IPS-20b (cell line): ENCODE data around the gene DQX1.
"Not testable (repeated sequence)": the region's sequence is repeated elsewhere in the genome, so short reads cannot be mapped to it uniquely, and the experiment has no call there.

Source experiments
- H3K27ac ChIP-seq: one replicate; pipeline ENCODE4 v1.5.1; 2013; ENCODE audit warnings: low read length
- H3K27me3 ChIP-seq: 2 replicates; pipeline ENCODE4 v1.6.1; 2013; ENCODE audit warnings: mild to moderate bottlenecking, low read length, inconsistent platforms; ENCODE audit not compliant: insufficient read depth
- H3K36me3 ChIP-seq: 2 replicates; pipeline ENCODE4 v1.6.1; 2013; ENCODE audit warnings: low read depth, mild to moderate bottlenecking, inconsistent platforms, low read length, moderate library complexity; ENCODE audit not compliant: insufficient read depth
- H3K4me1 ChIP-seq: 2 replicates; pipeline ENCODE4 v1.6.1; 2013; ENCODE audit warnings: mild to moderate bottlenecking, control low read depth, inconsistent platforms, low read length, moderate library complexity; ENCODE audit not compliant: insufficient read depth
- H3K4me3 ChIP-seq: 2 replicates; pipeline ENCODE4 v1.5.1; 2013; ENCODE audit warnings: mild to moderate bottlenecking, low read length, inconsistent platforms
- H3K9ac ChIP-seq: 2 replicates; pipeline ENCODE4 v1.6.1; 2013; ENCODE audit warnings: low read depth, mild to moderate bottlenecking, inconsistent platforms, low read length, moderate library complexity
- H3K9me3 ChIP-seq: 2 replicates; pipeline ENCODE4 v1.6.1; 2013; ENCODE audit warnings: mild to moderate bottlenecking, low read depth, low read length, inconsistent platforms; ENCODE audit not compliant: insufficient read depth

DQX1 gene

GRCh38 chr2:74562126-74562775 lies 36.2 kb upstream of the DQX1 start:
- Histone ChIP-seq H3K27me3 (peaks cover 50% of the 10 kb centered on the region), H3K4me1 (peaks cover 10% of the 10 kb centered on the region; the same call in 1 of the 2 replicates), H3K4me3 (no peak overlapping the region), H3K9me3 (no peaks in the 10 kb centered on the region), H3K27ac (no peak overlapping the region), H3K36me3 (no peaks in the 10 kb centered on the region), H3K9ac (no peak overlapping the region)

- H3K36me3 ChIP-seq, H3K9ac ChIP-seq, H3K27ac ChIP-seq, H3K4me3 ChIP-seq, H3K9me3 ChIP-seq: not testable (repeated sequence)
- Histone ChIP-seq H3K4me1 (peaks cover 10% of the 10 kb centered on the region; the same call in 1 of the 2 replicates), H3K27me3 (peaks cover 60% of the 10 kb centered on the region)
Observed at GRCh38 chr2:74561022-74561421, 35.0 kb upstream of the DQX1 start.

GRCh38 chr2:74560591-74560990 lies 34.6 kb upstream of the DQX1 start:
- H3K27ac ChIP-seq: no peak overlapping the region
- H3K4me1 ChIP-seq: peaks cover 10% of the 10 kb centered on the region; the same call in 1 of the 2 replicates
- no peaks in the 10 kb centered on the region for H3K9me3 ChIP-seq
- no peaks in the 10 kb centered on the region for H3K36me3 ChIP-seq
- peaks cover 64% of the 10 kb centered on the region for H3K27me3 ChIP-seq
- no peak overlapping the region for H3K9ac ChIP-seq
- no peak overlapping the region for H3K4me3 ChIP-seq

- Histone ChIP-seq H3K27me3 (peaks cover 71% of the 10 kb centered on the region), H3K27ac (no peak overlapping the region), H3K36me3 (no peaks in the 10 kb centered on the region), H3K4me1 (peaks cover 10% of the 10 kb centered on the region; the same call in 1 of the 2 replicates), H3K9me3 (no peaks in the 10 kb centered on the region), H3K9ac (no peak overlapping the region), H3K4me3 (no peak overlapping the region)
Observed at GRCh38 chr2:74559912-74560311, 33.9 kb upstream of the DQX1 start.

GRCh38 chr2:74558284-74559230 lies 32.5 kb upstream of the DQX1 start:
- no peaks in the 10 kb centered on the region for H3K36me3 ChIP-seq
- peaks cover 10% of the 10 kb centered on the region; the same call in 1 of the 2 replicates for H3K4me1 ChIP-seq
- no peak overlapping the region for H3K4me3 ChIP-seq
- H3K9ac ChIP-seq: no peak overlapping the region
- no peaks in the 10 kb centered on the region for H3K9me3 ChIP-seq
- no peak overlapping the region for H3K27ac ChIP-seq
- peaks cover 66% of the 10 kb centered on the region for H3K27me3 ChIP-seq

GRCh38 chr2:74556831-74557370 lies 30.9 kb upstream of the DQX1 start:
- peaks cover 73% of the 10 kb centered on the region for H3K27me3 ChIP-seq

GRCh38 chr2:74556159-74556558 lies 30.1 kb upstream of the DQX1 start:
- Histone ChIP-seq H3K4me3 (no peak overlapping the region), H3K27me3 (peaks cover 73% of the 10 kb centered on the region), H3K4me1 (peaks cover 16% of the 10 kb centered on the region), H3K27ac (no peak overlapping the region), H3K9ac (no peak overlapping the region), H3K36me3 (no peaks in the 10 kb centered on the region), H3K9me3 (no peaks in the 10 kb centered on the region)

More at GRCh38 chr2:74556831-74557370, 30.9 kb upstream of the DQX1 start:
- Histone ChIP-seq H3K27ac (no peak overlapping the region), H3K36me3 (no peaks in the 10 kb centered on the region), H3K4me3 (no peak overlapping the region), H3K9me3 (no peaks in the 10 kb centered on the region), H3K4me1 (peaks cover 16% of the 10 kb centered on the region), H3K9ac (no peak overlapping the region)

GRCh38 chr2:74555610-74556103 lies 29.6 kb upstream of the DQX1 start:
- Histone ChIP-seq H3K9me3 (no peaks in the 10 kb centered on the region), H3K9ac (peak overlapping the region; percentile 66; the same call in 1 of the 2 replicates), H3K27ac (no peak overlapping the region), H3K36me3 (no peaks in the 10 kb centered on the region), H3K4me1 (peaks cover 16% of the 10 kb centered on the region), H3K4me3 (peak overlapping the region; percentile 82), H3K27me3 (peaks cover 75% of the 10 kb centered on the region)

- Histone ChIP-seq H3K36me3 (no peaks in the 10 kb centered on the region), H3K9me3 (no peaks in the 10 kb centered on the region), H3K4me1 (peaks cover 15% of the 10 kb centered on the region), H3K9ac (peak overlapping the region; percentile 66; the same call in 1 of the 2 replicates), H3K27ac (no peak overlapping the region), H3K4me3 (peak overlapping the region; percentile 82), H3K27me3 (peaks cover 75% of the 10 kb centered on the region)
Observed at GRCh38 chr2:74554820-74555531, 28.9 kb upstream of the DQX1 start.

GRCh38 chr2:74553892-74554819 lies 28.1 kb upstream of the DQX1 start, which contains the start of the genes DOK1 and LOXL3:
TSS of gene DOK1 (plus strand) at chr2:74554720. CDS start at chr2:74554755, 35 bp downstream.
TSS of gene LOXL3 (minus strand) at chr2:74553942. CDS start at chr2:74552634, 1,308 bp downstream.
- H3K9ac ChIP-seq: peak within 1 kb of the TSS; percentile 75; the same call in 1 of the 2 replicates
- no peaks in the 10 kb centered on the region for H3K9me3 ChIP-seq
- H3K27me3 ChIP-seq: peaks cover 83% of the 10 kb centered on the region
- H3K36me3 ChIP-seq: no peaks in the 10 kb centered on the region
- H3K4me1 ChIP-seq: peaks cover 15% of the 10 kb centered on the region
- no peak within 1 kb of the TSS for H3K27ac ChIP-seq
- peak within 1 kb of the TSS; percentile 82 for H3K4me3 ChIP-seq
